ENCODE measurements around the gene PLXDC1. TPM values are rescaled to one million over a fixed set of nuclear protein-coding genes. Genes with fewer than 3 reads are reported as not detected.
"Not testable (repeated sequence)": the region's sequence is repeated elsewhere in the genome, so short reads cannot be mapped to it uniquely, and the experiment has no call there.

PLXDC1 gene
- total RNA-seq, 1 donor from 2014 or later, result 37.4 TPM

DNA sequence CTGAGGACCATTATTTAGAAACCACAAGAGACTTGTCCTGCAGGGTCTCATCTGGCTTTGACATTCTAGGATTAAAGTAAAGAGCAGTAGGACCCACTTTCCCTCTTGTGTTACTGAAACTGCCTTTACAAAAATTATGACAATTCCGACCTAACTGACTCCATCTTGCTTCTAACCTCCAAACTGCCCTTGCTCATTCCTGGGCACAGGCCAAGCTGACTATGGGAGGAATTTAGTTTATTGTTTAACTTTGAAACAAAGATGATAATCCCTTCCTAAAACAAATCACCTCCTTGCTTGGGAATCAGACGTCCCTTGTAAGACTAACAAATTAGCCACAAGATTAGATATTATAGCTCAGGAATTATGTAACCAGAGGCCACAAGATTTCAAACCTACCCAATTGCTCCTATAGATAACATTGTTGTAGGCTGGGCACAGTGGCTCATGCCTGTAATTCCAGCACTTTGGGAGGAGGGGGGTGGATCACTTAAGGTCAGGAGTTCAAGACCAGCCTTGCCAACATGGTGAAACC is 97.3 kb downstream of the PLXDC1 start:
- H3K9me3 Mint-ChIP-seq (ENCODE audit: low read depth), result peaks cover 3% of the 10 kb centered on the region
- TF ChIP-seq, protein P1, sequence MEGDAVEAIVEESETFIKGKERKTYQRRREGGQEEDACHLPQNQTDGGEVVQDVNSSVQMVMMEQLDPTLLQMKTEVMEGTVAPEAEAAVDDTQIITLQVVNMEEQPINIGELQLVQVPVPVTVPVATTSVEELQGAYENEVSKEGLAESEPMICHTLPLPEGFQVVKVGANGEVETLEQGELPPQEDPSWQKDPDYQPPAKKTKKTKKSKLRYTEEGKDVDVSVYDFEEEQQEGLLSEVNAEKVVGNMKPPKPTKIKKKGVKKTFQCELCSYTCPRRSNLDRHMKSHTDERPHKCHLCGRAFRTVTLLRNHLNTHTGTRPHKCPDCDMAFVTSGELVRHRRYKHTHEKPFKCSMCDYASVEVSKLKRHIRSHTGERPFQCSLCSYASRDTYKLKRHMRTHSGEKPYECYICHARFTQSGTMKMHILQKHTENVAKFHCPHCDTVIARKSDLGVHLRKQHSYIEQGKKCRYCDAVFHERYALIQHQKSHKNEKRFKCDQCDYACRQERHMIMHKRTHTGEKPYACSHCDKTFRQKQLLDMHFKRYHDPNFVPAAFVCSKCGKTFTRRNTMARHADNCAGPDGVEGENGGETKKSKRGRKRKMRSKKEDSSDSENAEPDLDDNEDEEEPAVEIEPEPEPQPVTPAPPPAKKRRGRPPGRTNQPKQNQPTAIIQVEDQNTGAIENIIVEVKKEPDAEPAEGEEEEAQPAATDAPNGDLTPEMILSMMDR (IDR thresholded peaks at IDR 0.05), result no peak
- no peak overlapping the region for H3K4me3 Mint-ChIP-seq (ENCODE audit: unreplicated experiment)
- no peak for DNase-seq (ENCODE audit: low spot score)
- H3K36me3 Mint-ChIP-seq (ENCODE audit: low read depth), result no peaks in the 10 kb centered on the region
- peaks cover 15% of the 10 kb centered on the region for H3K4me1 Mint-ChIP-seq (ENCODE audit: low read depth)
- H3K27me3 Mint-ChIP-seq (ENCODE audit: low read depth), result peaks cover 10% of the 10 kb centered on the region
- no peak overlapping the region for H3K27ac Mint-ChIP-seq (ENCODE audit: unreplicated experiment)

DNA sequence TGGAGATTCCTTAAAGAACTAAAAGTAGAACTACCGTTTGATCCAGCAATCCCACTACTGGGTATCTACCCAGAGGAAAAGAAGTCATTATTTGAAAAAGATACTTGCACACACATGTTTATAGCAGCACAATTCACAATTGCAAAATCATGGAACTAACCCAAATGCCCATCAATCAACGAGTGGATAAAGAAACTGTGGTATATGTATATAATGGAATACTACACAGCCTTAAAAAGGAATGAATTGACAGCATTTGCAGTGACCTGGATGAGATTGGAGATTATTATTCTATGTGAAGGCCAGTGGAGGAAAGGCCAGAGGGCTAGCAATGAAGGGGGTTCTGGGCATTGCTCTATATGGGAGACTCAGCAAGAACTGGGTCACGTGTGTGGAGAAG is 99.0 kb downstream of the PLXDC1 start:
- DNase-seq (ENCODE audit: low spot score); H3K4me1 Mint-ChIP-seq (ENCODE audit: low read depth); H3K4me3 Mint-ChIP-seq (ENCODE audit: unreplicated experiment); H3K9me3 Mint-ChIP-seq (ENCODE audit: low read depth); H3K36me3 Mint-ChIP-seq (ENCODE audit: low read depth); H3K27ac Mint-ChIP-seq (ENCODE audit: unreplicated experiment): not testable (repeated sequence)
- peaks cover 10% of the 10 kb centered on the region for H3K27me3 Mint-ChIP-seq (ENCODE audit: low read depth)

DNA sequence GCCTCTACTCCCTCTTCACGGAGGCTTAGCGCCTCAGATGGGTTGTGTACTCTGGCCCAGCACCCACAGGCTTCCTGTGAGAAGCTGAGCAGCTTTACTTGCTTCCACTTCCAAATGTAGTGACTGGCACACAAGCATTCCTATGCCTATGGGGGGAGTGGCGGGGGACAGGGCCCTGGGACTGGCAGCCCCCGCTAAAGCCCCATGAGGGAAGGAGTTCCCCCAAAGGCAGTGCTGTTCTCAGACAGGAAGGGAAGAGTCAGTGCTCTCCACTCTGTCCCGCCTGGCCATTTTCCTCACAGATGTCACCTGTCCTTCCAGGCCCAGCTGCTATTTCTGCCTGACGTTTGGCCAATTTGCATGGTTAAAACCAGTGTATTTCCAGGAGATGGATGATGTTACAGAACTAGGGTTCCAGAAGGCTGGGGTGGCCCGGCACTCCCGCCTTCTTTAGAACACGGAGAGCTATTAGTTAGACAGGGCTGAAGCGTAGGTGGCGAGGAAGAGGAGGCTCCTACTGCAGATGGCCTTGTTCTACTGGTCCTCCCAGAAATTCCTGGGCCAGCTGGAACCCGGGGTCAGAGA is 100.3 kb downstream of the PLXDC1 start:
- TF ChIP-seq, protein P1 (IDR thresholded peaks at IDR 0.05), result no peak
- Mint-ChIP-seq H3K4me1 (ENCODE audit: low read depth) (no peaks in the 10 kb centered on the region), H3K36me3 (ENCODE audit: low read depth) (peaks cover 8% of the 10 kb centered on the region), H3K27me3 (ENCODE audit: low read depth) (peaks cover 10% of the 10 kb centered on the region), H3K27ac (ENCODE audit: unreplicated experiment) (no peak overlapping the region), H3K9me3 (ENCODE audit: low read depth) (peaks cover 10% of the 10 kb centered on the region), H3K4me3 (ENCODE audit: unreplicated experiment) (no peak overlapping the region)
- no peak for DNase-seq (ENCODE audit: low spot score)

DNA sequence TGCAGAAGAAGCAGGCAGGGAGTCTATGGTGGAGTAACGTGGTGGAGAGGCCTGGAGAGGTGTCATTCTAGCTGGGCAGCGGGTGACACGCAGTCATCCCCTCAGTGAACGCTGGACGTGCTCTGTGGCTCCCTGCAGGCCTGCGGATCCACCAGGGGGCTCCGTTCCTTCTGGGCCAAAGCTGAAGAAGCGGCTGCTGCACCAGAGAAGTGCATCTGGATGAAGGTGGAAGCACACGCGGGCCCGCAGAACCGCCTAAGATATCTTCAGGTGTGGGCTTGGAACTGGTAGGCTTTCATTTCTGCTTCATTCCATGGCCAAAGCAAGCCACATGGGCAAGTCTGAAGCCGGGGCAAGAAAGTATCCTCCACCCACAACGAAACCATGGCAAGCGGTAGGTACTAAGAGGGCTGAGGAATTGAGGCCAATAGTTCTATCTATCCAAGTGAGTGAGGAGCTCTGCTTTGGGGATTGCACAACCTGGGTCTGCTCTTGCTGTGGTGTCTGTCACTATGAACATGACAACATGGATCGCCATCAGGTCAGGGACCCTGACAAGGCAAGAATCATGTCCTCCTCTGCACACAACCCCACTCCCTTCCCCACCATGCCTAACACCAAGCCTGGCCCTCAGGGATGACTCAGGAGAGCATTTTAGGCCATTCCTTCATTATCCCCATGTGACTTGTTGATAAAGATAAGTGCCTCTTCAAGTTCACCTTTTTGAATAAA is 105.3 kb downstream of the PLXDC1 start:
- TF ChIP-seq, protein P1 (IDR thresholded peaks at IDR 0.05), result no peak
- Mint-ChIP-seq H3K27me3 (ENCODE audit: low read depth) (peaks cover 5% of the 10 kb centered on the region), H3K27ac (ENCODE audit: unreplicated experiment) (peak overlapping the region; percentile 75), H3K9me3 (ENCODE audit: low read depth) (peaks cover 7% of the 10 kb centered on the region), H3K36me3 (ENCODE audit: low read depth) (peaks cover 9% of the 10 kb centered on the region), H3K4me3 (ENCODE audit: unreplicated experiment) (no peak overlapping the region), H3K4me1 (ENCODE audit: low read depth) (no peaks in the 10 kb centered on the region)
- no peak for DNase-seq (ENCODE audit: low spot score)

DNA sequence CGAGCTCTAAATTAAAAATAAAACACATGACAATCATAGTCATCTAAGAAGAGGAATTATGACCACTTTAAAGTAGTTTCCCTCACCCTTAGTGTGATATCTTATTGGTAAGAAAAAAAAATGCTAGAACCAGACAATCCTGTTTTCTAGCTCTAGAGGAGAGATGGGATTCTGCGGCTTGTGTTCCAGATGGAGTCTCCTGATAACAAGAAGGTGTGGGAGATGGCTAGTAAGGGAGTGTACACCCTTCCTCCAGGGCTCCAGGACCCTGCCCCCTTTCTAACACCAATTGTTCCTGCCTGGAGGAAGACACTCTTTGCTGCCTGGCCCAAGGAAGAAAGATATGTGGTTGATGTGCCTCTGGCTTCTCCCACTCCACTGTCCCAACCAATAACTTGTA is 115.4 kb downstream of the PLXDC1 start:
- peaks cover 27% of the 10 kb centered on the region for H3K27me3 Mint-ChIP-seq (ENCODE audit: low read depth)
- TF ChIP-seq, protein P1 (IDR thresholded peaks at IDR 0.05), result no peak
- DNase-seq (ENCODE audit: low spot score), result no peak
- no peak overlapping the region for H3K27ac Mint-ChIP-seq (ENCODE audit: unreplicated experiment)
- H3K9me3 Mint-ChIP-seq (ENCODE audit: low read depth), result no peaks in the 10 kb centered on the region
- H3K4me3 Mint-ChIP-seq (ENCODE audit: unreplicated experiment), result no peak overlapping the region
- H3K36me3 Mint-ChIP-seq (ENCODE audit: low read depth), result peaks cover 1% of the 10 kb centered on the region
- no peaks in the 10 kb centered on the region for H3K4me1 Mint-ChIP-seq (ENCODE audit: low read depth)

DNA sequence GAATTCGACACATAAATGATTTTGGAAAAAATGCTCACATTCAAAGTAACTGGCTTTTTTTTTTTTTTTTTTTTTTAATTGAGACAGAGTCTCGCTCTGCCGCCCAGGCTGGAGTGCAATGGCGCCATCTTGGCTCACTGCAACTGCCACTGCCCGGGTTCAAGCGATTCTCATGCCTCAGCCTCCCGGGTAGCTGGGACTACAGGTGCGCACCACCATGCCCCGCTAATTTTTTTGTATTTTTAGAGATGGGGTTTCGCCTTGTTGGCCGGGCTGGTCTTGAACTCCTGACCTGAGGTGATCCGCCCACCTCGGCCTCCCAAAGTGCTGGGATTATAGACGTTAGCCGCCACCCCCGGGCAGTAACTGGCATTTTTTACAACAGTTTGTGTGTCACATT is 115.9 kb downstream of the PLXDC1 start:
- not testable (repeated sequence) for H3K4me1 Mint-ChIP-seq (ENCODE audit: low read depth); DNase-seq (ENCODE audit: low spot score); H3K27ac Mint-ChIP-seq (ENCODE audit: unreplicated experiment); H3K4me3 Mint-ChIP-seq (ENCODE audit: unreplicated experiment); H3K9me3 Mint-ChIP-seq (ENCODE audit: low read depth); H3K36me3 Mint-ChIP-seq (ENCODE audit: low read depth)
- peaks cover 26% of the 10 kb centered on the region for H3K27me3 Mint-ChIP-seq (ENCODE audit: low read depth)

Data from chondrocyte (in vitro differentiated cells).